GM23338 (cell line): ENCODE data around the gene ACD. TPM values are rescaled to one million over a fixed set of nuclear protein-coding genes. Genes with fewer than 3 reads are reported as not detected.

ENCODE experiments used
- ATAC-seq: fragments of 200-7000 bp; cut with Tn5 transposase; 3 replicates; pipeline ENCODE4 v1.9.1; 2020
- DNase-seq: peaks from one replicate; pipeline ENCODE4 v3.0.0-alpha.2; 2015; ENCODE audit warnings: low spot score
- H2AFZ ChIP-seq: fragments of 200-600 bp; sonication (generic); 2 replicates; pipeline ENCODE4 v1.8.0; 2016; ENCODE audit warnings: antibody characterized with exemption, mild to moderate bottlenecking, moderate library complexity
- H3F3A ChIP-seq: fragments of 200-600 bp; sonication (generic); replicated peaks from 2 replicates; pipeline ENCODE4 v1.8.0; 2017; ENCODE audit warnings: antibody characterized with exemption, mixed run types, low read depth
- H3K27ac ChIP-seq: fragments of 200-600 bp; sonication (generic); 2 replicates; pipeline ENCODE4 v1.6.1; 2016; ENCODE audit warnings: low read depth
- H3K27me3 ChIP-seq: fragments of 200-600 bp; sonication (generic); 2 replicates; pipeline ENCODE4 v1.8.0; 2016; ENCODE audit warnings: mild to moderate bottlenecking, mixed run types, moderate library complexity; ENCODE audit not compliant: insufficient read depth
- H3K36me3 ChIP-seq: fragments of 200-600 bp; sonication (generic); 2 replicates; pipeline ENCODE4 v1.8.0; 2016; ENCODE audit warnings: mild to moderate bottlenecking; ENCODE audit not compliant: insufficient read depth
- H3K4me1 ChIP-seq: fragments of 200-600 bp; sonication (generic); 2 replicates; pipeline ENCODE4 v1.8.0; 2016; ENCODE audit warnings: mild to moderate bottlenecking, moderate library complexity; ENCODE audit not compliant: insufficient read depth
- H3K4me2 ChIP-seq: fragments of 200-600 bp; sonication (generic); 2 replicates; pipeline ENCODE4 v1.7.1; 2017; ENCODE audit warnings: mixed run types
- H3K4me3 ChIP-seq: fragments of 200-600 bp; sonication (generic); 2 replicates; pipeline ENCODE4 v1.6.1; 2016; ENCODE audit warnings: mixed run types
- H3K79me2 ChIP-seq: fragments of 200-600 bp; sonication (generic); replicated peaks from 2 replicates; pipeline ENCODE4 v1.8.0; 2017; ENCODE audit warnings: mild to moderate bottlenecking; ENCODE audit not compliant: insufficient read depth
- H3K9me2 ChIP-seq: fragments of 200-600 bp; sonication (generic); 2 replicates; pipeline ENCODE4 v1.8.0; 2017; ENCODE audit not compliant: insufficient read depth
- H4K20me1 ChIP-seq: fragments of 200-600 bp; sonication (generic); replicated peaks from 2 replicates; pipeline ENCODE4 v1.8.0; 2017; ENCODE audit warnings: mild to moderate bottlenecking; ENCODE audit not compliant: insufficient read depth
- H3K27ac Mint-ChIP-seq: 2 replicates; pipeline ENCODE4 v1.8.0; 2020; ENCODE audit warnings: inconsistent platforms, mild to moderate bottlenecking, moderate library complexity, mixed read lengths
- H3K27me3 Mint-ChIP-seq: 3 replicates; pipeline ENCODE4 v1.8.0; 2022; ENCODE audit warnings: low read depth, mild to moderate bottlenecking, moderate library complexity, mixed read lengths, inconsistent platforms; ENCODE audit not compliant: insufficient read depth, poor library complexity
- H3K36me3 Mint-ChIP-seq: 3 replicates; pipeline ENCODE4 v1.8.0; 2021; ENCODE audit warnings: low read depth, mild to moderate bottlenecking, inconsistent platforms, moderate library complexity, mixed read lengths
- H3K4me1 Mint-ChIP-seq: 3 replicates; pipeline ENCODE4 v1.8.0; 2020; ENCODE audit warnings: mild to moderate bottlenecking, inconsistent platforms, mixed read lengths
- H3K4me3 Mint-ChIP-seq: 3 replicates; pipeline ENCODE4 v1.8.0; 2021; ENCODE audit warnings: moderate library complexity, mild to moderate bottlenecking, inconsistent platforms, mixed read lengths
- H3K9me3 Mint-ChIP-seq: 3 replicates; pipeline ENCODE4 v1.8.0; 2020; ENCODE audit warnings: moderate library complexity, mild to moderate bottlenecking, inconsistent platforms, mixed read lengths
- CREB1 ChIP-seq: fragments of 250-450 bp; sonication (Bioruptor Pico); IDR thresholded peaks from 2 replicates; pipeline ENCODE4 v1.5.0; 2020; ENCODE audit warnings: low read depth, mild to moderate bottlenecking, moderate library complexity
- CTCF ChIP-seq, 2 experiments: fragments of 200-600 bp in 1 of 2; sonication (generic) in 1 of 2; conservative IDR thresholded peaks; 2 replicates each; pipeline versions ENCODE4 v1.5.1 to v1.6.1; 2016 to 2017; ENCODE audit warnings: antibody characterized with exemption in 2 of 2, low read depth in 2 of 2, mild to moderate bottlenecking in 2 of 2, moderate library complexity in 1 of 2
- EZH2 ChIP-seq: fragments of 200-600 bp; sonication (generic); IDR thresholded peaks from one replicate; pipeline ENCODE4 v1.8.0; 2017; ENCODE audit warnings: antibody characterized with exemption, mild to moderate bottlenecking, low read depth; ENCODE audit not compliant: unreplicated experiment
- EZH2phosphoT487 ChIP-seq: fragments of 200-600 bp; sonication (generic); IDR thresholded peaks from one replicate; pipeline ENCODE4 v1.8.1; 2018; ENCODE audit warnings: antibody characterized with exemption; ENCODE audit not compliant: unreplicated experiment
- JUNB ChIP-seq: IDR thresholded peaks from one replicate; pipeline ENCODE4 v1.6.1; 2016; ENCODE audit warnings: antibody characterized with exemption; ENCODE audit not compliant: unreplicated experiment
- NANOG ChIP-seq: IDR thresholded peaks from 2 replicates; pipeline ENCODE4 v1.6.1; 2016; ENCODE audit warnings: antibody characterized with exemption, borderline replicate concordance
- POLR2AphosphoS5 ChIP-seq: IDR thresholded peaks from 2 replicates; pipeline ENCODE4 v1.6.1; 2016; ENCODE audit warnings: antibody characterized with exemption, low read depth
- REST ChIP-seq: IDR thresholded peaks from one replicate; pipeline ENCODE4 v1.6.1; 2018; ENCODE audit warnings: antibody characterized with exemption; ENCODE audit not compliant: unreplicated experiment
- STAT1 ChIP-seq: IDR thresholded peaks from one replicate; pipeline ENCODE4 v1.6.1; 2016; ENCODE audit warnings: antibody characterized with exemption; ENCODE audit not compliant: unreplicated experiment
- ZNF114 ChIP-seq: fragments of 250-450 bp; sonication (Bioruptor Pico); IDR thresholded peaks from 2 replicates; pipeline ENCODE4 v1.5.0; 2020; ENCODE audit warnings: mild to moderate bottlenecking, moderate library complexity
- ZNF331 ChIP-seq: fragments of 250-450 bp; sonication (Bioruptor Pico); IDR thresholded peaks from 2 replicates; pipeline ENCODE4 v1.5.0; 2020; ENCODE audit warnings: low read depth, mild to moderate bottlenecking, moderate library complexity
- polyA plus RNA-seq: library from polyadenylated mRNA; unstranded; fragments of >200 nt; fragmentation: Nextera tagmentation; extraction: Ambion mirVana; gene quantifications from 2 replicates; pipeline ENCODE4 v1.2.1, GENCODE V29; 2016
- total RNA-seq: library from RNA; depleted of rRNA; stranded (reverse); fragments of >200 nt; shearing (Covaris generic); gene quantifications from 2 replicates; pipeline ENCODE4 v1.2.3, GENCODE V29; 2014

Gene ACD
- total and polyA plus RNA-seq, 2 experiments from 2014 or later: 38.7 to 51.7 TPM

DNA sequence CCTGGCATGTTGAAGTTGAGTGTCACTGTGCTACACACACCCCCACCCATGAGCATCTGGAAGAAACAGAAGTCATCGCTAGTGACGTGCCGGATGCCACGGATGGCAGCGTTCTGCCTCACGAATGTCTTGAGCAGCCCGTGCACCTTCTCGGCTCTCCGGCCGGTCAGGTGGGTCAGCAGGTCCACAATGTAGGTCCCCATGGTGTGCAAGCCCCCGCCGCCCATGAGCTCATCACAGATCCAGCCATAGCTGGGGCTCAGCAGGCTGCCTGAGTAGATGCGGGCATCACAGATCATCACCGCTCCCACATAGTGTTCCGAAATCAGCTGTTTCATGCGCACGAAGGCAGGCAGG lies 15.5 kb upstream of the ACD start (continued):
- TF ChIP-seq REST (no peak), CREB1 (CRISPR knock-in tag) (no peak), ZNF331 (CRISPR knock-in tag) (no peak), JUNB (no peak)

DNA sequence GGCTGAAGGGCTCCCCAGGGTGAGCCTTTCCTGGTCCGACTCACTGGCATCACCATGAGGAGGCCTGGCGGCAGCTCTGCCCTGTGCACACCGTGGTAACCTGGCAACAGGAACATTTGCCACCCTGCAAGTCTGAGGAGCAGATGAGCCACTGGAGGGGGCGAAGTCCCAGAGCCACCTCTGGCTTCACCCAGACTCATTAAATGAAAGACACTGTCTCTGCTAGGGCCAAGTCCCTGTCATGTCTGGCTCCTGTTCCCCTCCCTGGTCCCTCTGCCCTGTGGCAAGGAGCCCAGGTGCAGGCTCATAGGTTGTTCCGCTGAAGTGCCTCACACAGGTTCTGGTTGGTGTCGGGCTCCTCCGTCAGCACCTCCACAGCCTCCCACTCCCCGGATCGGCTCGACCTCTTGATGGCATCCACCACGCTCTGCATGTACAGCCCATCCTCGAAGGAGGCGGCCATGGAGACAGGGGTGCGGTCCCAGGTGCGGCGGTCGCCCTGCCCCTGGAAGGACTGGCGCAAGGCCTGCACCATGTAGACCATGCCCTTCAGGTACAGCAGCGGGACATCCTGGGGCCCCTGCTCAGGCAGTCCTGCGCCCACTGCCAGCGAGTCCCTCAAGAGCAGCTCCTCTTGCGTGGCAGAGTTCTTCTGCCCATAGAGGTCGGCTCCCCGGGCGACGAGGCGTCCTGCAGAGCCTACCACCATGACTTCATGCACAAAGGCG lies 15.0 kb upstream of the ACD start:
- no peaks in the 10 kb centered on the region for H3K4me1 ChIP-seq
- Mint-ChIP-seq H3K9me3 (no peaks in the 10 kb centered on the region), H3K4me1 (0 out of 3 replicates have a peak, but pooled peaks cover 3% of the 10 kb centered on the region), H3K27me3 (peaks cover 17% of the 10 kb centered on the region), H3K36me3 (no peaks in the 10 kb centered on the region), H3K4me3 (no peak overlapping the region), H3K27ac (no peak overlapping the region)
- no peaks in the 10 kb centered on the region for H3K79me2 ChIP-seq
- no peaks in the 10 kb centered on the region for H3K27me3 ChIP-seq
- no peak overlapping the region for H3K4me3 ChIP-seq
- H4K20me1 ChIP-seq: no peaks in the 10 kb centered on the region; the same call in 1 of the 2 replicates
- no peaks in the 10 kb centered on the region for H3K9me2 ChIP-seq
- no peak overlapping the region for H3K27ac ChIP-seq
- DNase-seq (no peak), ATAC-seq (no peak)
- H2AFZ ChIP-seq: no peak overlapping the region
- 0 out of 2 replicates have a peak, but pooled peaks cover 4% of the 10 kb centered on the region for H3F3A ChIP-seq
- H3K36me3 ChIP-seq: no peaks in the 10 kb centered on the region
- H3K4me2 ChIP-seq: no peak overlapping the region
- TF ChIP-seq ZNF331 (CRISPR knock-in tag) (no peak), CREB1 (CRISPR knock-in tag) (no peak), EZH2phosphoT487 (no peak), JUNB (no peak), CTCF (conservative IDR thresholded peaks at IDR 0.05; ENCODE audit: low read depth in 2 of 2) (no peak), REST (no peak), POLR2AphosphoS5 (no peak), STAT1 (no peak), ZNF114 (CRISPR knock-in tag) (no peak), NANOG (no peak), EZH2 (no peak)
